PC-3 (cell line): ENCODE measurements around the gene TPD52L1. TPM values are rescaled to one million over a fixed set of nuclear protein-coding genes. Genes with fewer than 3 reads are reported as not detected.

Experiments
- ATAC-seq: fragments of 200-7000 bp; cut with Tn5 transposase; 2 replicates; pipeline ENCODE4 v1.9.1; 2020; ENCODE audit warnings: mild to moderate bottlenecking, moderate library complexity
- BruUV-seq: library from RNA; stranded (reverse); fragments of 400-500 nt; replicated peaks from 2 replicates; lab custom pipeline; 2021; lab: Mats Ljungman, UMichigan
- CTCF ChIA-PET: fragments of 300-600 bp; sonication (Branson Sonifier 250); formaldehyde crosslinking; loops from one replicate; lab custom pipeline; 2022; ENCODE audit warnings: antibody characterized with exemption; lab: Charles Lee
- POLR2A ChIA-PET: fragments of 300-600 bp; sonication (Branson Sonifier 250); formaldehyde crosslinking; loops from one replicate; lab custom pipeline; 2022; ENCODE audit warnings: antibody characterized with exemption; ENCODE audit not compliant: unreplicated experiment; lab: Charles Lee
- DNase-seq: peaks from one replicate; pipeline ENCODE4 v3.0.0-alpha.2; 2015
- H2AFZ ChIP-seq: fragments of 300-600 bp; sonication (generic); 2 replicates; pipeline ENCODE4 v1.6.0; 2016; ENCODE audit warnings: antibody characterized with exemption, low read length
- H3F3A ChIP-seq: fragments of 300-600 bp; sonication (generic); one replicate; pipeline ENCODE4 v1.6.0; 2017; ENCODE audit warnings: antibody characterized with exemption, low read length, control low read depth, mild to moderate bottlenecking; ENCODE audit not compliant: unreplicated experiment
- H3K27ac ChIP-seq: fragments of 300-600 bp; sonication (generic); 2 replicates; pipeline ENCODE4 v1.5.1; 2016; ENCODE audit warnings: mild to moderate bottlenecking, low read length
- H3K27me3 ChIP-seq: fragments of 300-600 bp; sonication (generic); 2 replicates; pipeline ENCODE4 v1.6.1; 2016; ENCODE audit warnings: low read length, mixed read lengths
- H3K36me3 ChIP-seq: fragments of 300-600 bp; sonication (generic); 2 replicates; pipeline ENCODE4 v1.6.1; 2016; ENCODE audit warnings: low read depth, mixed run types, low read length, mixed read lengths
- H3K4me1 ChIP-seq: fragments of 300-600 bp; sonication (generic); 2 replicates; pipeline ENCODE4 v1.5.1; 2016; ENCODE audit warnings: low read length; ENCODE audit not compliant: insufficient read depth
- H3K4me2 ChIP-seq: fragments of 300-600 bp; sonication (generic); 2 replicates; pipeline ENCODE4 v1.6.0; 2016; ENCODE audit warnings: low read length
- H3K4me3 ChIP-seq: fragments of 300-600 bp; sonication (generic); 2 replicates; pipeline ENCODE4 v1.5.1; 2016; ENCODE audit warnings: mild to moderate bottlenecking, low read length, mixed read lengths
- H3K79me2 ChIP-seq: fragments of 300-600 bp; sonication (generic); 2 replicates; pipeline ENCODE4 v1.6.1; 2017; ENCODE audit warnings: low read length, mixed read lengths
- H3K9ac ChIP-seq: fragments of 300-600 bp; sonication (generic); 2 replicates; pipeline ENCODE4 v1.6.0; 2016; ENCODE audit warnings: mild to moderate bottlenecking, low read length
- H3K9me2 ChIP-seq: fragments of 300-600 bp; sonication (generic); replicated peaks from 2 replicates; pipeline ENCODE4 v1.6.1; 2016; ENCODE audit warnings: mixed run types, low read length, mixed read lengths
- H3K9me3 ChIP-seq: fragments of 300-600 bp; sonication (generic); 2 replicates; pipeline ENCODE4 v1.6.1; 2016; ENCODE audit warnings: low read length, mixed read lengths
- H4K20me1 ChIP-seq: fragments of 300-600 bp; sonication (generic); 2 replicates; pipeline ENCODE4 v1.6.1; 2016; ENCODE audit warnings: low read length, mixed read lengths
- CTCF ChIP-seq: fragments of 300-600 bp; sonication (generic); conservative IDR thresholded peaks from 2 replicates; pipeline ENCODE4 v1.5.1; 2017; ENCODE audit warnings: antibody characterized with exemption, low read depth, mild to moderate bottlenecking, low read length
- EZH2 ChIP-seq: fragments of 300-600 bp; sonication (generic); IDR thresholded peaks from one replicate; pipeline ENCODE4 v1.6.1; 2017; ENCODE audit warnings: antibody characterized with exemption, mild to moderate bottlenecking, low read length; ENCODE audit not compliant: unreplicated experiment
- EZH2phosphoT487 ChIP-seq: fragments of 300-600 bp; sonication (generic); IDR thresholded peaks from 2 replicates; pipeline ENCODE4 v1.6.1; 2018; ENCODE audit warnings: mild to moderate bottlenecking, antibody characterized with exemption, low read length, borderline replicate concordance
- intact Hi-C: fragments of 100-400 bp; cut with micrococcal nuclease; formaldehyde crosslinking; loops from 2 replicates; pipeline ENCODE4 v1.9.0; 2023
- total RNA-seq: library from RNA; depleted of rRNA; stranded (reverse); fragments of >200 nt; gene quantifications from 2 replicates; pipeline ENCODE4 v1.2.3, GENCODE V29; 2014

Gene TPD52L1
- total RNA-seq, 1 experiment from 2014 or later = 39.4 TPM

- no peak overlapping the region for H3K4me2 ChIP-seq
- no peak for ATAC-seq
Observed at GRCh38 chr6:125182237-125183008, 28.9 kb downstream of the TPD52L1 start.

GRCh38 chr6:125183391-125183790 lies 29.8 kb downstream of the TPD52L1 start:
- DNase-seq (no peak), ATAC-seq (no peak)
- ChIA-PET CTCF (no interaction called here), POLR2A (no interaction called here)
- no peaks in the 10 kb centered on the region for H3K4me1 ChIP-seq
- no peak overlapping the region for H3K4me3 ChIP-seq
- no peaks in the 10 kb centered on the region for H3K27me3 ChIP-seq
- no peaks in the 10 kb centered on the region for H3K9me2 ChIP-seq
- H3K36me3 ChIP-seq = no peaks in the 10 kb centered on the region
- TF ChIP-seq EZH2phosphoT487 (no peak), EZH2 (no peak), CTCF (no peak)
- H2AFZ ChIP-seq = no peak overlapping the region
- H3K9ac ChIP-seq = no peak overlapping the region
- no peaks in the 10 kb centered on the region for H3K9me3 ChIP-seq
- H3F3A ChIP-seq = no peaks in the 10 kb centered on the region
- H3K27ac ChIP-seq = no peak overlapping the region
- intact Hi-C loops = no loop called here
- H4K20me1 ChIP-seq = no peaks in the 10 kb centered on the region
- no TSS peak for BruUV-seq
- no peaks in the 10 kb centered on the region for H3K79me2 ChIP-seq
- no peak overlapping the region for H3K4me2 ChIP-seq

More at GRCh38 chr6:125182237-125183008, 28.9 kb downstream of the TPD52L1 start:
- Histone ChIP-seq H3F3A (no peaks in the 10 kb centered on the region), H3K9me3 (no peaks in the 10 kb centered on the region), H3K27ac (no peak overlapping the region), H3K36me3 (no peaks in the 10 kb centered on the region), H3K9ac (no peak overlapping the region), H3K79me2 (no peaks in the 10 kb centered on the region), H3K9me2 (no peaks in the 10 kb centered on the region), H2AFZ (no peak overlapping the region), H3K27me3 (no peaks in the 10 kb centered on the region), H3K4me3 (no peak overlapping the region), H3K4me1 (no peaks in the 10 kb centered on the region), H4K20me1 (no peaks in the 10 kb centered on the region)
- intact Hi-C loops = no loop called here
- TF ChIP-seq CTCF (no peak), EZH2 (no peak), EZH2phosphoT487 (no peak)
- ChIA-PET CTCF (no interaction called here), POLR2A (no interaction called here)
- DNase-seq = no peak
- BruUV-seq = no TSS peak

- H3K9ac ChIP-seq = no peak overlapping the region
- ATAC-seq (no peak), DNase-seq (no peak)
- no peak overlapping the region for H3K4me2 ChIP-seq
- H3K36me3 ChIP-seq = no peaks in the 10 kb centered on the region
- no peaks in the 10 kb centered on the region for H3K27me3 ChIP-seq
- no peaks in the 10 kb centered on the region for H3K9me3 ChIP-seq
- no peak overlapping the region for H3K27ac ChIP-seq
- intact Hi-C loops = no loop called here
- peaks cover 11% of the 10 kb centered on the region for H3K4me1 ChIP-seq
- no peak overlapping the region for H3K4me3 ChIP-seq
- H2AFZ ChIP-seq = no peak overlapping the region
- POLR2A ChIA-PET = no interaction called here
- BruUV-seq = no TSS peak
- H3K79me2 ChIP-seq = no peaks in the 10 kb centered on the region
- H4K20me1 ChIP-seq = no peaks in the 10 kb centered on the region
- TF ChIP-seq CTCF (no peak), EZH2phosphoT487 (no peak), EZH2 (no peak)
- no peaks in the 10 kb centered on the region for H3F3A ChIP-seq
- H3K9me2 ChIP-seq = no peaks in the 10 kb centered on the region
- CTCF ChIA-PET = no interaction called here
Observed at GRCh38 chr6:125188037-125188436, 34.5 kb downstream of the TPD52L1 start.
